Left lung (tissue), 10 donors: ENCODE data around the gene SLC9A7. TPM values are rescaled to one million over a fixed set of nuclear protein-coding genes. Genes with fewer than 3 reads are reported as not detected.
"Not testable (repeated sequence)": the region's sequence is repeated elsewhere in the genome, so short reads cannot be mapped to it uniquely, and the experiment has no call there.

Experiments used
- ATAC-seq: fragments of 200-7000 bp; cut with Tn5 transposase; one replicate; pipeline ENCODE4 v1.9.1; 2020; ENCODE audit warnings: moderate library complexity
- DNase-seq, 4 donors: peaks; one replicate each; pipeline ENCODE4 v3.0.0-alpha.2; 2013 to 2020
- H3K27ac ChIP-seq, 2 donors: fragments of 200-600 bp; sonication (generic) in 1 of 2; one replicate each; pipeline versions ENCODE4 v1.5.0 to v1.8.0; 2020 to 2021
- H3K27me3 ChIP-seq, 2 donors: fragments of 200-600 bp; sonication (generic) in 1 of 2; one replicate each; pipeline versions ENCODE4 v1.5.0 to v1.8.0; 2020 to 2021
- H3K36me3 ChIP-seq, 2 donors: fragments of 200-600 bp; sonication (generic) in 1 of 2; one replicate each; pipeline versions ENCODE4 v1.5.0 to v1.8.0; 2020 to 2021
- H3K4me1 ChIP-seq, 2 donors: fragments of 200-600 bp; one replicate each; pipeline ENCODE4 v1.8.0; 2021
- H3K4me3 ChIP-seq, 2 donors: fragments of 200-600 bp; sonication (generic) in 1 of 2; one replicate each; pipeline versions ENCODE4 v1.5.0 to v1.8.0; 2020 to 2021; ENCODE audit warnings: mild to moderate bottlenecking in 1 of 2
- H3K9me3 ChIP-seq, 2 donors: fragments of 200-600 bp; sonication (generic) in 1 of 2; one replicate each; pipeline versions ENCODE4 v1.5.0 to v1.8.0; 2020 to 2021
- intact Hi-C, 2 donors: fragments of 100-400 bp; cut with DNase I; formaldehyde crosslinking; loops; one replicate each; pipeline versions ENCODE4 v1.11.2 to v1.14.2; 2022
- polyA plus RNA-seq, 6 donors: library from polyadenylated mRNA; unstranded; fragments of 120-200 nt; gene quantifications; one replicate each; pipeline ENCODE4 v1.2.1, GENCODE V29; 2013; ENCODE audit not compliant: insufficient read length in 6 of 6
- total RNA-seq, 2 donors: library from RNA; stranded (reverse); fragmentation: NEBNext Ultra II Directional; extraction: Animal tissue kit (Norgen Biotek cat#: 25700); gene quantifications; one replicate each; pipeline ENCODE4 v1.2.1, GENCODE V29; 2021
- TF ChIP-seq, protein P1 (sequence below), 2 donors: fragments of 200-600 bp; sonication (generic) in 1 of 2; IDR thresholded peaks; one replicate each; pipeline versions ENCODE4 v1.5.0 to v1.8.0; 2021; ENCODE audit warnings: antibody characterized with exemption in 2 of 2
- donor health status: DM: no; HTN: yes; CAD: no.
- donor health status: DM: no; HTN: no; CAD: no.

Gene SLC9A7
- total and polyA plus RNA-seq, 8 donors = 2.3 to 10.5 (median 3.2) TPM

DNA sequence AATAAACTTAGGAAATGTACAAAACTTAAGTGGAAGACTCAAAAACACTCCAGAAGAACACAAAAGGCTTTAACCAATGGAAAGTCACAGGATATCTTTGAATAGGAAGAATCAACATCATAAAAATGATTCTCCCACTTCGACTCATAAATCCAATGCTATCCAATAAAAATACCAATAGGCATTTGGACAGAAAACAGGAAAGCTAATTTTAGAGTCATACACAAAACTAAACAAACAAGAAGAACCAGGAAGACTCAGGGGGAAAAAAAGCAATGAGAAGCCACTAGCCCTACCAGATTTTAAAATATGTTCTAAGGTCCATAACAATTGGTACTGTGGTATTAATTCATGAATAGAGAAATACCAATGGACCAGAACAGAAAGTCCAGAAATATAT lies 28.2 kb downstream of the SLC9A7 start:
- intact Hi-C loops = no loop called here
- Histone ChIP-seq H3K4me1 (no peaks in the 10 kb centered on the region), H3K4me3 (no peak overlapping the region), H3K27me3 (peaks cover 0 to 7% of the 10 kb centered on the region in 2 donors), H3K27ac (no peak overlapping the region), H3K36me3 (no peaks in the 10 kb centered on the region), H3K9me3 (peaks cover 0 to 4% of the 10 kb centered on the region in 2 donors)
- TF ChIP-seq, protein P1, sequence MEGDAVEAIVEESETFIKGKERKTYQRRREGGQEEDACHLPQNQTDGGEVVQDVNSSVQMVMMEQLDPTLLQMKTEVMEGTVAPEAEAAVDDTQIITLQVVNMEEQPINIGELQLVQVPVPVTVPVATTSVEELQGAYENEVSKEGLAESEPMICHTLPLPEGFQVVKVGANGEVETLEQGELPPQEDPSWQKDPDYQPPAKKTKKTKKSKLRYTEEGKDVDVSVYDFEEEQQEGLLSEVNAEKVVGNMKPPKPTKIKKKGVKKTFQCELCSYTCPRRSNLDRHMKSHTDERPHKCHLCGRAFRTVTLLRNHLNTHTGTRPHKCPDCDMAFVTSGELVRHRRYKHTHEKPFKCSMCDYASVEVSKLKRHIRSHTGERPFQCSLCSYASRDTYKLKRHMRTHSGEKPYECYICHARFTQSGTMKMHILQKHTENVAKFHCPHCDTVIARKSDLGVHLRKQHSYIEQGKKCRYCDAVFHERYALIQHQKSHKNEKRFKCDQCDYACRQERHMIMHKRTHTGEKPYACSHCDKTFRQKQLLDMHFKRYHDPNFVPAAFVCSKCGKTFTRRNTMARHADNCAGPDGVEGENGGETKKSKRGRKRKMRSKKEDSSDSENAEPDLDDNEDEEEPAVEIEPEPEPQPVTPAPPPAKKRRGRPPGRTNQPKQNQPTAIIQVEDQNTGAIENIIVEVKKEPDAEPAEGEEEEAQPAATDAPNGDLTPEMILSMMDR (IDR thresholded peaks at IDR 0.05) = no peak
- DNase-seq (no peak), ATAC-seq (no peak)

DNA sequence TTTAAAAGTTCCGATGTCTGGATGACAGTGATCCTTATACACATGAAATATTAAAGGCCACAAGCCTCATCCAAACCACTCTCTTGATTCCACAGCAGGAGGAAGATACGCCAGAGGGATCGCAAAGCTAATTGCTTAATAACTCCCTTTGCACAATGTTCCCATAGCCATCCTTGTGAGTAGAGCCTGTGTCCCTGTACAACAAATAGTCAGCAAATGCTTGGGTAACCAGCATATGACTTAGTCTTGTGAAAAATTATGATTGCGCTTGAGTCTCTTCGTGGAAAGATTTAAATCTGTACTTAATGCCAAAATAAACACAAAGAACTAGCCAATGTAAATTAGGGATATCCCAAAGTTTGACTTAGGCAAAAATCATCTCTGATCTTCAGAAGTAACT lies 31.5 kb downstream of the SLC9A7 start:
- TF ChIP-seq, protein P1 (IDR thresholded peaks at IDR 0.05) = no peak
- DNase-seq = no peak
- no peak overlapping the region for H3K27ac ChIP-seq
- intact Hi-C loops = no loop called here
- H3K9me3 ChIP-seq = no peaks in the 10 kb centered on the region
- ATAC-seq = no peak
- no peaks in the 10 kb centered on the region for H3K36me3 ChIP-seq
- H3K27me3 ChIP-seq = peaks cover 0 to 7% of the 10 kb centered on the region in 2 donors
- no peaks in the 10 kb centered on the region for H3K4me1 ChIP-seq
- no peak overlapping the region for H3K4me3 ChIP-seq

DNA sequence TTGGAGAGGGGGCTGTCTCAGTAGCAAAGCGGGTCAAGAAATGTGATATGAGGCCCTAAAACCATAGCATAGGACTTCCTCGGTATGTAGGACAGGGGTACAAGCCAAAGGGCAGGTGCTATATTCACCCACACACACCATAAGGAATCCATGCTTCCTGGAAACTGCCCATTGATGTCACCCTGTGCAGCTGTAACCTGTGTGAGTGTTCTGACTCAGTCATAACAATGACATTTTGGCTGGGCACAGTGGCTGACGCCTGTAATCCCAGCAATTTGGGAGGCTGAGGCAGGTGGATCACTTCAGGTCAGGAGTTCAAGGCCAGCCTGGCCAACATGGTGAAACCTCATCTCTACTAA lies 35.4 kb downstream of the SLC9A7 start:
- H3K4me1 ChIP-seq, intact Hi-C loops, ATAC-seq, H3K27ac ChIP-seq, DNase-seq, H3K4me3 ChIP-seq, H3K36me3 ChIP-seq, H3K27me3 ChIP-seq, H3K9me3 ChIP-seq: not testable (repeated sequence)

DNA sequence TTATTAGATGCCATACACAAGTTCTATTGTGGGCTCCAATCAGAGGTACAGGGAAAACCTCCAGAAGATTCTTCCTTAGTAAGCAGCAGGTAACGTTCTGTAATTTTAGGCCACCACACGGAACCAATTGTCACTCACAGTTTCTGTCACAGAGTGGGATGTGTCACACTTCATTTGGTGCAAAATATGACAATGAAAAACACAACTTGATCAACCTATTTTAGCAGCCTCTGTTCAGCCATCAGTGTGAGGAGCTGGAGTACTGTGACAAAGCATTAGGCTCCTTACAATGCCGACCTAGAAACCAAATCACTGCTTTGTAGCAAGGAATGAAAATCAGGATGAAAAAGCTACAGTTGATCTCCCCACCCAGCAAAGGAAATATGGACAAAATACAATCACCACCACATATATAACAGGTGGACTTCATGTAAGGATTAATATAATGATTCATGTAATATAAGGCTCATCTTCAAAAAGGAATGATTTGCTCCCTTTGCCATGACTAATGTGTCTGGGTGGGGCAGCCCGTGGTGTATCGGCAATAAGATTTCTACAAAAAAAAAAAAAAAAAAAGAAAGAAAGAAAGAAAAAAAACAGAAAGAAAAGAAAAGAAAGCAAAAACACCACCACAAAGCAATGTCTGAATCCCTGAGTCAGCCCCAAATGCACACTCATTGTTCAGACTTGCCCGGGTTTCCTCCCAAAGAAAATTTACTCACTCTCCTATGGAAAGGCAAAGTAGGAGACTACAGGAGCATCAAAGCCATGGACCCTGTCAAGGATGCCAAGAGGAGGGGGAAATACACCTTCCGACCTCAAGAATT lies 36.0 kb downstream of the SLC9A7 start:
- Histone ChIP-seq H3K27ac (no peak overlapping the region), H3K36me3 (no peaks in the 10 kb centered on the region), H3K9me3 (no peaks in the 10 kb centered on the region), H3K4me3 (no peak overlapping the region), H3K27me3 (peaks cover 0 to 2% of the 10 kb centered on the region in 2 donors), H3K4me1 (no peaks in the 10 kb centered on the region)
- TF ChIP-seq, protein P1 (IDR thresholded peaks at IDR 0.05) = no peak
- ATAC-seq (no peak), DNase-seq (no peak)
- intact Hi-C loops = no loop called here

DNA sequence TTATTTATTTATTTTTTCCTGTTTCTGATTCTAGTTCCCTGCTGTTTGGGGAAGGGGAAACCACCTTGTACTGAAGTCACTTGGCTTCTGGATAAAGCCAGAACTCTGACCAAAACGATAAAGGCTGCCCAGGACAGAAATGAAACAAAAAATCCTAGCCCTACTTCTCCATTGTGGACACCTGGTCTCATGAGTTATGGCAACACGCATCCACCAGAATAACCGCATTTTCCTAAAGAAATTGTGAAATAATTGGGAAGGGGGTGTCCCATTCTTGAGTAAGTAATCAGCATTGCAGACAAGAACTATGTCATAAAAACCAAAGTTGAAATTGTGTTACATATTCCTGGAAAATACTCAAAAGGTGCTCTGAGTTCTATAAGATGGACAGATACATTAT lies 42.1 kb downstream of the SLC9A7 start:
- Histone ChIP-seq H3K9me3 (no peaks in the 10 kb centered on the region), H3K27me3 (no peaks in the 10 kb centered on the region), H3K36me3 (no peaks in the 10 kb centered on the region), H3K27ac (no peak overlapping the region), H3K4me3 (no peak overlapping the region), H3K4me1 (no peaks in the 10 kb centered on the region)
- ATAC-seq (no peak), DNase-seq (no peak)
- intact Hi-C loops = no loop called here
- TF ChIP-seq, protein P1 (IDR thresholded peaks at IDR 0.05) = no peak

DNA sequence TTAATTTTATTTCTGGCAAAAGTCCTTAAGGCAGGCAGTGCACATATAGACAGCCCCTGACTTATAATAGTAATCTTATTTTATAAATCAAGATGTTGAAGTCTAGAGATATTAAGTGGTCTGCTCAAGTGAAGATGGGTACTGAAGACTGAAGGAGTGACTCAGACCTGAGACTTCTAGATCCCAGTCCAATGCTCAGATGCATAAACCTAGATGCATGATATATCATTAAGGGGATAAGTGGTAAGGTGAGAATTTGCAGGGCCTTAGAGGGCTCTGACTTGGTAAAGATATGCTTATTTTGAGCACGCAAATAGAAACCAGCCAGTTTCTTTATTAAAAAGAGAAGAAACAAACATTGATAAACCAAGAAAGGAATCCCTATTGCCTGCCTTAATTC lies 42.9 kb downstream of the SLC9A7 start:
- TF ChIP-seq, protein P1 (IDR thresholded peaks at IDR 0.05) = no peak
- no peak overlapping the region for H3K27ac ChIP-seq
- H3K4me3 ChIP-seq = no peak overlapping the region
- DNase-seq (no peak), ATAC-seq (no peak)
- intact Hi-C loops = no loop called here
- H3K27me3 ChIP-seq = no peaks in the 10 kb centered on the region
- no peaks in the 10 kb centered on the region for H3K9me3 ChIP-seq
- no peaks in the 10 kb centered on the region for H3K4me1 ChIP-seq
- no peaks in the 10 kb centered on the region for H3K36me3 ChIP-seq
